GM18526 (cell line): Measurements from ENCODE around the gene U2AF2.
A peak's percentile ranks its signal among the peaks of the same experiment; 100 is the strongest.

Experiments
- POLR2A ChIP-seq: IDR thresholded peaks from 3 replicates; pipeline ENCODE4 v1.6.1; 2011; ENCODE audit not compliant: insufficient read length; ENCODE audit errors: extremely low read depth

The U2AF2 gene

GRCh38 chr19:55656552-55656951 is 1.7 kb downstream of the U2AF2 start:
- TF ChIP-seq POLR2A: no peak

GRCh38 chr19:55656988-55657747 is 2.3 kb downstream of the U2AF2 start:
- TF ChIP-seq POLR2A: no peak

- TF ChIP-seq POLR2A: no peak
Observed at GRCh38 chr19:55658846-55659459, 4.1 kb downstream of the U2AF2 start.

- no peak for TF ChIP-seq POLR2A
Observed at GRCh38 chr19:55659822-55660221, 5.0 kb downstream of the U2AF2 start.

DNA sequence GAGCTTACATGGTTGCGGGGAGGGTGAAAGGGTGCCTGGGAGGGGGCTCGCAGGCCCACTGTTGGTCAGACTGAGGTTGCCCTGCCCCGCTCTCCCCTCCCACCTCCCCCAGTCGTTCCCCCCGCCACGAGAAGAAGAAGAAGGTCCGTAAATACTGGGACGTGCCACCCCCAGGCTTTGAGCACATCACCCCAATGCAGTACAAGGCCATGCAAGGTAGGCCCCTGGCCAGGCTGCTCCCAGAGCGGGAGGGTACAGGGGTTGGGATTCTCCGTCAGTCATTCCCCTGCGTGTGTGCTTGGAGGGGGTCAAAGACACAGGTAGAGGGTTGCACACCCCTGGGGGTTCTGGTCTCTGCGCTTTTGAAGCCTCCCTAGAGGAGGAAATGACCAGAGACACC is 5.6 kb downstream of the U2AF2 start:
- no peak for TF ChIP-seq POLR2A

GRCh38 chr19:55660991-55661390 is 6.2 kb downstream of the U2AF2 start:
- no peak for TF ChIP-seq POLR2A

DNA sequence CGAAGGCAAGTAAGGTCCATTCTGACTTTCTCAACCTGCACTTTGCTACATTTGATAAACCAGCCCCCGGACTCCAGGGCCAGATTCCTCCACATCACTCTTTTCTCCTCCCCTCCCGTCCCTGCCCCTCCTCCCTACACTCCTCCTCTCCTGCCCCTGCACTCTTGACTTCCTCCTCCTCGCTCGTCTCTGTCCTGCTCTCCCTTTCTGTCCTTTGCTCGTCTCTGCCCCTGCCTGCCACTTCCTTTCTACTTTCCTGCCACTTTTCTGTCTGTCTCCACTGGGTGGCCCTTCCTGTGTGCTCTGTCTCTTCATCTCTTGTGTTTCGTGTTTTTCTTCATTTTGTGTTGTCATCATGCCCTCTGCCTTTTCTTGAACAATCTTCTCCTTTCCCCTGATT is 7.0 kb downstream of the U2AF2 start:
- TF ChIP-seq POLR2A: no peak

DNA sequence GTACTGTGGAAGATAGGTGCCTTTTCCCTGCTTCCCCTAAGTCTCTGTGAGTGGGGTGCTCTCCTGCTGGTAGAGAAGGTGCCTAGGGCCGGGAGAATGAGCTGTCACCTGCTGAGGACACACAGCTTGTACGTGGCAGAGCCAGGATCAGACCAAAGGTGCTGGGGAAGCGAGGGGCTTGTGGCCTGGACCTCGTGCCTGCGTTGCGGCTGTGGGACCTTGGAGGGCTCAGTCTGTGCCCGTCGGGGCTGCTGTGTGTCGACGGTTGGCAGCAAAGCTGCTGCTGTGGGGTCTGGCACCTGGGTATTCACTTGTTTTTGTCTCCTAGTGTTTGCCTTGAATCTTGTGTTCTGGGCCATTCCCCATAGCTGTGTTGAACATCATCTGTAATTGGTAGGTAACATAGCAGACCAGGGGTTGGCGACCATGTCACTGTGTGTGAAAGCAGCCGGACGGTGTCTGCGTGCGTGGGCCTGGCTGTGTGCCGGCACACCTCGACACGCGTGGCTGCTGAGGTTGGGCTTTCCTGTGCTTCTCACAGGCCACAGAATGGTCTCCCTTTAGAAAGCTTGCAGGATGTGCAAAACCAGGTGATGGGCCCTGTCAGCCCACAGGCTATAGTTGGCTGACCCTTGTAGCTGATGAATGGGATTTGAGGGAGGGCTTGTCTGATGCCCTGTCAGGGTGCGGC is 9.2 kb downstream of the U2AF2 start:
- no peak for TF ChIP-seq POLR2A

- TF ChIP-seq POLR2A: no peak
Observed at GRCh38 chr19:55666343-55667005, 11.6 kb downstream of the U2AF2 start.

DNA sequence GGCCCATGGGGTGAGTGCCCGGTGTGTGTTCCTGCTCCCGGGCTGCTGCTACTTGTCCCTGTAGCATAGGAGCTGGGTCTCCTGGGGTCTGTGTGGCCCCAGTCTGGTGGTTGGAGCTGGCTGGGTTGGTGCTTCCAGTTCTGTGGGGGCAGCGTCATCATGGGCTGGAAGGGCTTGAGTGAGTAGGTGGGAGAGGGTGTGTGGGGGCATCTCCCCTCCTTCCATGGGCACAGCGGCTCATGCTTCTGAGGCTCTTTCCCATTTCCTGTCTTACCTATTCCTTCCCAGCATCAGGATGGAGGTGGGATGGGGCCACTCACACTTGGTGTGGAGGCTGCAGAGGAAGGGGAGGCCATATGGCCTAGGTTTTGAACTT is 12.2 kb downstream of the U2AF2 start:
- TF ChIP-seq POLR2A: no peak

GRCh38 chr19:55667511-55667910 is 12.7 kb downstream of the U2AF2 start:
- no peak for TF ChIP-seq POLR2A

GRCh38 chr19:55667958-55668357 is 13.1 kb downstream of the U2AF2 start:
- TF ChIP-seq POLR2A: no peak

DNA sequence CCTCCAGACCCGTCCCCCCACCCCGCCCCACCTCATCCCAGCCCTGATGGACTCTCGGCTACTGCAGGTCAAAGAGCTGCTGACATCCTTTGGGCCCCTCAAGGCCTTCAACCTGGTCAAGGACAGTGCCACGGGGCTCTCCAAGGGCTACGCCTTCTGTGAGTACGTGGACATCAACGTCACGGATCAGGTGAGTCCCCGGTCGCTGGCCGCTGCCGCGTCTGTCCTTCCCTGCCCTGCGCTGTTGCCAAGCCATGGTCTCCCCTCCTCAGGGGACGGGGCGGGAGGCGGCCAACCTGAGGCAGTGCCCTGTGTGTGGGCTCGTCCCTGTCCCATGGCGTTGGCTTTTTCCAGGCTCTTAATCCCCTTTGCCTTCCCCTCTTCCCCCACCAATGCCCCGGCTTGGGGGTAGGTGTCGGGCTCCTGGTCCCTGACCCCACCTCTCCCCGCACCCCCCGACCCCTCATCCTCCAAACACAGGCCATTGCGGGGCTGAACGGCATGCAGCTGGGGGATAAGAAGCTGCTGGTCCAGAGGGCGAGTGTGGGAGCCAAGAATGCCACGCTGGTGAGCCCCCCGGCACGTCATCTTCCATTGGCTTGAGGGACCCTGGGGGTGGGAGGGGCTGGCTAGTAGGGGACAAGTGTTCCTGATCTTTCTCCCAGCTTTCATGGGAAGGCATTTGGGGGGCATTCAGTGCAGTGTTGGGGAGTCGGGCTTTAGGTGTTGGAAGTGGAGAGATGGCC is 13.9 kb downstream of the U2AF2 start:
- no peak for TF ChIP-seq POLR2A

- TF ChIP-seq POLR2A: peak; percentile 10
Observed at GRCh38 chr19:55669418-55670279, 14.8 kb downstream of the U2AF2 start.
